ENCODE results near the gene RBBP4.
"Not testable (repeated sequence)": the region's sequence is repeated elsewhere in the genome, so short reads cannot be mapped to it uniquely, and the experiment has no call there.

The RBBP4 gene

DNA sequence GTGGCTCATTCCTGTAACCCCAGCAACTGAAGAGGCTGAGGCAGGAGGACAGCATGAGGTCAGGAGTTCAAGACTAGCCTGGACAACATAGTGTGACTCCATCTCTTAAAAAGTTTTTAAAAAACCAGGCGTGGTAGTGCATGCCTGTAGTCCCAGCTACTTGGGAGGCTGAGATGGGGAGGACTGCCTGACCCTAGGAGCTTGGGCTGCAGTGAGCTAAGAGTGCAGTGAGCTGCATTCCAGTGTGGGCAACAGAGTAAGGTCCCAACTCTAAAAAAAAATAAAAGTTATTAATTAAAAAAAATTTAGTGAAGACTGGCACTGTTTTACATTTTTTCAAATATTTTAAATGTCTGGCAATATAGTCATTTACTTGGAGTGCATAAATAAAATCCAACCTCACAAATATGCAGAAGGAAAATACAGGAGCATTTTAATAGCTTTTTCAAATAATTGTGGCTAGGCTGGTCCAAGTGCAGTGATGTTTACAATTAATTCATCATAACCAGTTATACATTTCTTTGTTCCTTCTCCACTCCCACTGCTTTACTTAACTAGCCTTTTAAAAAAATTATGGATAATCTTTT lies 11.4 kb upstream of the RBBP4 start:
- H3K4me3 ChIP-seq (ENCODE audit: low read length in 2 of 2): no peak overlapping the region
- no peaks in the 10 kb centered on the region for H3K36me3 ChIP-seq (ENCODE audit: control insufficient read depth in 2 of 2, insufficient read depth in 2 of 2, low read length in 2 of 2)
- no peak overlapping the region for H3K27ac ChIP-seq (ENCODE audit: low read depth in 2 of 2, low read length in 2 of 2)
- no peak overlapping the region for H3K9ac ChIP-seq (ENCODE audit: low read depth in 1 of 2, low read length in 2 of 2)
- no peaks in the 10 kb centered on the region for H3K4me1 ChIP-seq (ENCODE audit: control insufficient read depth in 2 of 2, insufficient read depth in 2 of 2, low read length in 2 of 2)
- H3K9me3 ChIP-seq (ENCODE audit: control insufficient read depth in 2 of 2, low read length in 2 of 2): no peaks in the 10 kb centered on the region
- no peaks in the 10 kb centered on the region for H3K27me3 ChIP-seq (ENCODE audit: control insufficient read depth in 2 of 2, insufficient read depth in 2 of 2, low read length in 2 of 2)

DNA sequence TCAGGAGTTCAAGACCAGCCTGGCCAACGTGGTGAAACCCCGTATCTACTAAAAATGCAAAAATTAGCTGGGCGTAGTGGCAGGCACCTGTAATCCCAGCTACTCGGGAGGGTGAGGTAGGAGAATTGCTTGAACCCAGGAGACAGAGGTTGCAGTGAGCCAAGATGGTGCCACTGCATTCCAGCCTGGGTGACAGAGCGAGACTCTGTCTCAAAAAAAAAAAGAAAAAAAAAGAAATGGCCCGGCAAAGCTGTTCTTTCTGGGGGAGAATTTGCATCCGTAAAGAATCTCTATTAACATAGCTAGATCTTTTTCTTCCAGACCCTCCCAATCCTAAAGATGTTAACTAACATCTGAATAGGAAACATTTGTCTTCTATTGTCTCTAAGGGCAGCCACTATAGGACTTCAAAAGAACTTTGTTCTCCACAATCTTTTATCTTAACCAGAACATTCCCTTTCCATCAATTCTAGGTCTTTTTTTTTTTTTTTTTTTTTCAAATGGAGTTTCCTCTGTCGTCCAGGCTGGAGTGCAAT lies 8.6 kb upstream of the RBBP4 start:
- H3K27me3 ChIP-seq (ENCODE audit: control insufficient read depth in 2 of 2, insufficient read depth in 2 of 2, low read length in 2 of 2); H3K9me3 ChIP-seq (ENCODE audit: control insufficient read depth in 2 of 2, low read length in 2 of 2); H3K4me3 ChIP-seq (ENCODE audit: low read length in 2 of 2); H3K36me3 ChIP-seq (ENCODE audit: control insufficient read depth in 2 of 2, insufficient read depth in 2 of 2, low read length in 2 of 2); H3K4me1 ChIP-seq (ENCODE audit: control insufficient read depth in 2 of 2, insufficient read depth in 2 of 2, low read length in 2 of 2); H3K9ac ChIP-seq (ENCODE audit: low read depth in 1 of 2, low read length in 2 of 2); H3K27ac ChIP-seq (ENCODE audit: low read depth in 2 of 2, low read length in 2 of 2): not testable (repeated sequence)

DNA sequence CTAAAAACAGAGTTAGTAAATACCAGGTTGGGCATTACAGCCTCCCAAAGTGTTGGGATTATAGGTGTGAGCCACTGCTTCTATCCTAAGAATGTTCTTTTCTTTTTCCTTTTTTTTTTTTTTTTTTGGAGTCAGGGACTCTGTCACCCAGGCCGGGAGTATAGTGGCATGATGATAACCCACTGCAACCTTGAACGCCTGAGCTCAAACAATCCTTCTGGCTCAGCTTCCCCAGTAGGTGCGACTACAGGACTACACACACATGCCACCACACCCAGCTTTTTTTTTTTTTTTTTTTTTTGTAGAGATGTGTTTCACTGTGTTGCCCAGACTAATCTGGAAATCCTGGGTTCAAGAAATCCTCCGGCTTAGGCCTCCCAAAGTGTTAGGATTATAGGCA lies 6.6 kb upstream of the RBBP4 start:
- H3K27ac ChIP-seq (ENCODE audit: low read depth in 2 of 2, low read length in 2 of 2): no peak overlapping the region
- peaks cover 2 to 5% of the 10 kb centered on the region in 2 donors for H3K4me1 ChIP-seq (ENCODE audit: control insufficient read depth in 2 of 2, insufficient read depth in 2 of 2, low read length in 2 of 2)
- no peak overlapping the region for H3K4me3 ChIP-seq (ENCODE audit: low read length in 2 of 2)
- H3K27me3 ChIP-seq (ENCODE audit: control insufficient read depth in 2 of 2, insufficient read depth in 2 of 2, low read length in 2 of 2): no peaks in the 10 kb centered on the region
- no peak overlapping the region for H3K9ac ChIP-seq (ENCODE audit: low read depth in 1 of 2, low read length in 2 of 2)
- H3K36me3 ChIP-seq (ENCODE audit: control insufficient read depth in 2 of 2, insufficient read depth in 2 of 2, low read length in 2 of 2): peaks cover 0 to 8% of the 10 kb centered on the region in 2 donors
- H3K9me3 ChIP-seq (ENCODE audit: control insufficient read depth in 2 of 2, low read length in 2 of 2): no peaks in the 10 kb centered on the region

DNA sequence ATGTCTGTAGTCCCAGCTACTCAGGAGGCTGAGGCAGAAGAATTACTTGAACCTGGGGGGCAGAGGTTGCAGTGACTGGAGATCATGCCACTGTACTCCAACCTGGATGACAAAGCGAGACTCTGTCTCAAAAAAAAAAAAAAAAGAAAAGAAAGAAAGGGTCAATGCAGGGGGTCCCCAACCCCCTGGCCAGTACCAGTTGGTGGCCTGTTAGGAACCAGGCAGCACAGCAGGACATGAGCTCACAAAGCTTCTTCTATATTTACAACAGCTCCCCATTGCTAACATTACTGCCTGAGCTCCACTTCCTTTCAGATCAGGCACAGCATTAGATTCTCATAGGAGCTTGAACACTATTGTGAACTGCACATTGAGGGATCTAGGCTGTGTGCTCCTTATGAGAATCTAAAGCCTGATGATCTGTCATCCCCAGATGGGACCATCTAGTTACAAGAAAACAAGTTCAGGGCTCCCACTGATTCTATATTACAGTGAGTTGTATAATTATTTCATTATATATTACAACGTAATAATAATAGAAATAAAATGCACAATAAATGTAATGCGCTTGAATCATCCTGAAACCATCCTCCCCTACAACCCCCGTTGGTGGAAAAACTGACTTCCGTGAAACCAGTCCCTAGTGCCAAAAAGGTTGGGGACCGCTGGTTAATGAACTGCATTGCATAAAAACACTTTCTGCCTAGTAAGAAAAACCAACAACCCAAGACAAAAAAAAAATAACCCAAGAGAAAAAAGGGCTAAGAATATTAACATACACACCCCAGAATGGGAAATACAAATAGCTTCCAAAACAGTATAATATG lies 3.5 kb upstream of the RBBP4 start:
- Histone ChIP-seq H3K9me3 (ENCODE audit: control insufficient read depth in 2 of 2, low read length in 2 of 2) (no peaks in the 10 kb centered on the region), H3K36me3 (ENCODE audit: control insufficient read depth in 2 of 2, insufficient read depth in 2 of 2, low read length in 2 of 2) (peaks cover 0 to 8% of the 10 kb centered on the region in 2 donors), H3K27me3 (ENCODE audit: control insufficient read depth in 2 of 2, insufficient read depth in 2 of 2, low read length in 2 of 2) (no peaks in the 10 kb centered on the region), H3K4me1 (ENCODE audit: control insufficient read depth in 2 of 2, insufficient read depth in 2 of 2, low read length in 2 of 2) (peaks cover 10 to 15% of the 10 kb centered on the region in 2 donors), H3K9ac (ENCODE audit: low read depth in 1 of 2, low read length in 2 of 2) (no peak overlapping the region), H3K4me3 (ENCODE audit: low read length in 2 of 2) (no peak overlapping the region), H3K27ac (ENCODE audit: low read depth in 2 of 2, low read length in 2 of 2) (no peak overlapping the region)

DNA sequence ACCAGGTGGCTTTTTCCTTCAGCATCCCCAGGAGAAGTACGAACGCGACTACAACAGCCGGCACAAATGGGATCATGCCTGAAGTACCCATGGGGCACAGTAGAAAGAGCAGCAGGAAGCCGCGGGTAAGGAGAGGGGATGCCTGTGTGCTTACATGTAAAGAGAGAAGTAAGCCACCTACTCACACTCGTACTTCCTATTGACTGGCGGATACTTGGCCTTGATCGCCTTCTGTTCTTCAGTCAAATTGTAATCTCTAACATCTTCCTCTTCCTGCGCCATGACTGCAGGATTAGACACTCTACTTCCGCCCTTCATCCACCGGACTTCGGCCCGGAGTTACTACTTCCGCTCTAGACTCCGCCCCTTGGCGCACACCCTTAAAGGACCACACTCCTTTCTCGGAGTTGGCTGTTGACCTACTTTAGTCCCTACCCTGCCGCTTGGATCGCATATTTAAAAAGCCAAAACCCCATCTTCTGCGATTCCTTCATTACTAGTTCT lies 708 bp upstream of the RBBP4 start, which contains the start of gene ZBTB8OS:
ZBTB8OS (minus strand) TSS at position 303 of the 504 bp plus-strand sequence; CDS start at position 282, 21 bp downstream.
- peak within 1 kb of the TSS; percentile 87 to 92 for H3K9ac ChIP-seq (ENCODE audit: low read depth in 1 of 2, low read length in 2 of 2)
- H3K36me3 ChIP-seq (ENCODE audit: control insufficient read depth in 2 of 2, insufficient read depth in 2 of 2, low read length in 2 of 2): peaks cover 9 to 24% of the 10 kb centered on the region in 2 donors
- H3K27ac ChIP-seq (ENCODE audit: low read depth in 2 of 2, low read length in 2 of 2): peak within 1 kb of the TSS; percentile 99 to 100
- H3K4me3 ChIP-seq (ENCODE audit: low read length in 2 of 2): peak within 1 kb of the TSS; percentile 96 to 97
- peaks cover 12 to 23% of the 10 kb centered on the region in 2 donors for H3K4me1 ChIP-seq (ENCODE audit: control insufficient read depth in 2 of 2, insufficient read depth in 2 of 2, low read length in 2 of 2)
- no peaks in the 10 kb centered on the region for H3K27me3 ChIP-seq (ENCODE audit: control insufficient read depth in 2 of 2, insufficient read depth in 2 of 2, low read length in 2 of 2)
- no peaks in the 10 kb centered on the region for H3K9me3 ChIP-seq (ENCODE audit: control insufficient read depth in 2 of 2, low read length in 2 of 2)

DNA sequence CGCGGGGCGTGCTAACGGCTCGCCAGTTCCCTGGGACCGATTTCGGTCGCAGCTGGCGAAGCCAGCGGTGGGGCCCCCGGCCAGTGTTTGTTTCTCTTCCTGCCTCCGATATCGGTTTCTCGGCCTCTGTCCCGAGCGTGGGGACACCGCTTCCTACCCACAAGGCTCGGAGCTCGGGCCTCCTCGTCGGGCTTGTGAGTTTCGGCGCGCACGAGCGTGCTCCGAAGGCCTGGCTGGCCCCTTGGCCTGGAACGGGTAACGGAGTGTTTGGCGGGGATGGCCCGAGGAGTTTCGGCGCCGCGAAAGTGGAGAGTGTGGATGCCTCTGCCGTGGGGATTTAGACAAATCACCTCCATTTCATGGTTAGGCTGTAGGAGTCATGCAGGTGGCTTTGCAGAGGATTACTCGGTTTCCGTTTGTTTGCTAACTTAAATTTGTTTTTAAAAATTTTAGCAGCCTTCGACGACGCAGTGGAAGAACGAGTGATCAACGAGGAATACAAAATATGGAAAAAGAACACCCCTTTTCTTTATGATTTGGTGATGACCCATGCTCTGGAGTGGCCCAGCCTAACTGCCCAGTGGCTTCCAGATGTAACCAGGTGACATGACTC lies 559 bp downstream of the RBBP4 start:
- Histone ChIP-seq H3K9ac (ENCODE audit: low read depth in 1 of 2, low read length in 2 of 2) (peak overlapping the region; percentile 87 to 92), H3K4me1 (ENCODE audit: control insufficient read depth in 2 of 2, insufficient read depth in 2 of 2, low read length in 2 of 2) (peaks cover 12 to 23% of the 10 kb centered on the region in 2 donors), H3K4me3 (ENCODE audit: low read length in 2 of 2) (peak overlapping the region; percentile 91 to 96), H3K27me3 (ENCODE audit: control insufficient read depth in 2 of 2, insufficient read depth in 2 of 2, low read length in 2 of 2) (no peaks in the 10 kb centered on the region), H3K36me3 (ENCODE audit: control insufficient read depth in 2 of 2, insufficient read depth in 2 of 2, low read length in 2 of 2) (peaks cover 21 to 27% of the 10 kb centered on the region in 2 donors), H3K27ac (ENCODE audit: low read depth in 2 of 2, low read length in 2 of 2) (peak overlapping the region; percentile 99 to 100), H3K9me3 (ENCODE audit: control insufficient read depth in 2 of 2, low read length in 2 of 2) (no peaks in the 10 kb centered on the region)

DNA sequence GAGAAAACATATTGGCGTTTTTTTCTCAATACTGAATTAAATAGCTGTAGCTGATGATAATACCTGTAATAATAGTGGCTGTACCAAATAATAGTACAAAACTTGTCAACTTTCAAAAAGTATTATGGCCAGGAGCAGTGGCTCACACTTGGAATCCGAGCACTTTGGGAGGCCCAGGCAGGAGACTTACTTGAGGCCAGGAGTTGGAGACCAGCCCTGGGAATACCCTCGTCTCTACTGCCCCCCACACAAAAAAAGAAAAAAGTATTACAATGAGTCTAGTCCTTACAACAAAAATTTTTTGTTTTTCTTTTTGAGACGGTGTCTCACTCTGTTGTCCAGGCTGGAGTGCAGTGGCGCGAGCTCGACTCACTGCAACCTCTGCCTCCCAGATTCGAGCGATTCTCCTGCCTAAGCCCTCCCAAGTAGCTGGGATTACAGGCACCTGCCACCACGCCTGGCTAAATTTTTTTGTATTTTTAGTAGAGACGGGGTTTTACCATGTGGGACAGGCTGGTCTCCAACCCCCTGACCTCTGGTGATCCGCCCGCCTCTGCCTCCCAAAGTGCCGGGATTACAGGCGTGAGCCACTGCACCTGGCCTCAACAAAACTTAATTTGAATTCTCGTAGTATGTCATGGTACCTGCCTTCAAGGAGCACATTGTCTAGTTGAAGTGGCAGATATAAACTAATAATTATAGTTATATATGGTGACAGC lies 1.4 kb downstream of the RBBP4 start:
- Histone ChIP-seq H3K27ac (ENCODE audit: low read depth in 2 of 2, low read length in 2 of 2) (no peak overlapping the region), H3K36me3 (ENCODE audit: control insufficient read depth in 2 of 2, insufficient read depth in 2 of 2, low read length in 2 of 2) (peaks cover 29 to 34% of the 10 kb centered on the region in 2 donors), H3K9me3 (ENCODE audit: control insufficient read depth in 2 of 2, low read length in 2 of 2) (no peaks in the 10 kb centered on the region), H3K4me3 (ENCODE audit: low read length in 2 of 2) (peak overlapping the region in 1 of 2 donors; percentile 91), H3K4me1 (ENCODE audit: control insufficient read depth in 2 of 2, insufficient read depth in 2 of 2, low read length in 2 of 2) (peaks cover 12 to 23% of the 10 kb centered on the region in 2 donors), H3K27me3 (ENCODE audit: control insufficient read depth in 2 of 2, insufficient read depth in 2 of 2, low read length in 2 of 2) (no peaks in the 10 kb centered on the region), H3K9ac (ENCODE audit: low read depth in 1 of 2, low read length in 2 of 2) (peak overlapping the region; percentile 87 to 92)

DNA sequence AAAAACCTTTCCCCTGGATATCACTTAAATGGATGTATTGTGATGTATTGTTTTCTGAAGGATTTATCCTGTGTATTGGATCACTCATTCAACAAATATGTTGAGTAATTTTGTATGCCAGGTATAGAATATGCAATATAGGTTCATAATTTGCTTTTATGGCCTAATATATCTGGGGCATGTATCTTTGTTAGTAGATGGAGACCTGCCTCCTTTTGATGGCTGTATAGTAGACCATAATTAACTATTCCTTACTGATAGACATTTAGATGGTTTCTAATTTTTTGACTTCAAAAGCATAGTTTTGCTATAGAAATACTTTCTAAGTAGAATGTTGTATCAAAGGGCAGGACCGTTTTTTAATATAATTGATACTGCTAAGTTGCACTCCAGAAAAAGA lies 8.6 kb downstream of the RBBP4 start:
- H3K9ac ChIP-seq (ENCODE audit: low read depth in 1 of 2, low read length in 2 of 2): no peak overlapping the region
- no peak overlapping the region for H3K27ac ChIP-seq (ENCODE audit: low read depth in 2 of 2, low read length in 2 of 2)
- H3K27me3 ChIP-seq (ENCODE audit: control insufficient read depth in 2 of 2, insufficient read depth in 2 of 2, low read length in 2 of 2): no peaks in the 10 kb centered on the region
- no peaks in the 10 kb centered on the region for H3K4me1 ChIP-seq (ENCODE audit: control insufficient read depth in 2 of 2, insufficient read depth in 2 of 2, low read length in 2 of 2)
- H3K4me3 ChIP-seq (ENCODE audit: low read length in 2 of 2): no peak overlapping the region
- H3K36me3 ChIP-seq (ENCODE audit: control insufficient read depth in 2 of 2, insufficient read depth in 2 of 2, low read length in 2 of 2): peaks cover 43 to 52% of the 10 kb centered on the region in 2 donors
- no peaks in the 10 kb centered on the region for H3K9me3 ChIP-seq (ENCODE audit: control insufficient read depth in 2 of 2, low read length in 2 of 2)

DNA sequence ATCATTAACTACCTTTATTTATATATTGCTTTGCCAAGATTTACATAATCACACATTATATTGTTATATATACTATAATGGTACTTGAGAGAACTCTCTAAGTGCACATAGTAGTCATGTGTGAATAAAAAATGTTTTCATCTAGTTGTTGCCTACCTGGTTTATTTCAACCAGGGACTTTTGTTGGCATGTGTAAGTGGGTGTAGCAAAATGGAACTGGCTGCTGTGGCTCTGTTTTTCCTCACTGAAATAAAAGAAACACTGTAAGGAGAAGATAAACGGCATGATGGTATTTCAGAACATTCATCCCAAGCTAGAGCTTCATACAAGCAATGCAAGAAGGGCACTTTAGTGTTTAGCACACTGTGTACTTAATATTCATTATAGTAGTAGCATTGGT lies 14.9 kb downstream of the RBBP4 start:
- no peak overlapping the region for H3K27ac ChIP-seq (ENCODE audit: low read depth in 2 of 2, low read length in 2 of 2)
- H3K4me1 ChIP-seq (ENCODE audit: control insufficient read depth in 2 of 2, insufficient read depth in 2 of 2, low read length in 2 of 2): no peaks in the 10 kb centered on the region
- peaks cover 39 to 53% of the 10 kb centered on the region in 2 donors for H3K36me3 ChIP-seq (ENCODE audit: control insufficient read depth in 2 of 2, insufficient read depth in 2 of 2, low read length in 2 of 2)
- no peak overlapping the region for H3K4me3 ChIP-seq (ENCODE audit: low read length in 2 of 2)
- no peaks in the 10 kb centered on the region for H3K27me3 ChIP-seq (ENCODE audit: control insufficient read depth in 2 of 2, insufficient read depth in 2 of 2, low read length in 2 of 2)
- no peaks in the 10 kb centered on the region for H3K9me3 ChIP-seq (ENCODE audit: control insufficient read depth in 2 of 2, low read length in 2 of 2)
- no peak overlapping the region for H3K9ac ChIP-seq (ENCODE audit: low read depth in 1 of 2, low read length in 2 of 2)

Measured in mucosa of rectum (tissue), 2 donors.